ENCODE measurements around the gene TOX2. TPM values are rescaled to one million over a fixed set of nuclear protein-coding genes. Genes with fewer than 3 reads are reported as not detected.

The TOX2 gene
- total RNA-seq, 1 experiment from 2014 or later, result 85.4 TPM

- in situ Hi-C loops (cut with HindIII; ENCODE audit: low pct_unique_long_range_greater_than_20kb, low sequenced_read_pairs) (no loop called here), intact Hi-C loops (cut with micrococcal nuclease; ENCODE audit: unreplicated experiment) (no loop called here)
- DNase-seq (ENCODE audit: low read depth, low spot score), result no peak
- H3K36me3 ChIP-seq (ENCODE audit: control insufficient read depth, insufficient read depth, low read length), result no peaks in the 10 kb centered on the region
- H3K4me3 ChIP-seq (ENCODE audit: low read depth in 2 of 2, low read length in 2 of 2), result no peak overlapping the region
- H3K9me3 ChIP-seq (ENCODE audit: control insufficient read depth, insufficient read depth, low read depth, low read length), result peaks cover 8% of the 10 kb centered on the region; the same call in 1 of the 2 replicates
- CTCF ChIA-PET, result no interaction called here
- H3K27ac ChIP-seq (ENCODE audit: low read length), result no peak overlapping the region; the same call in 1 of the 2 replicates
- no TSS peak for BruUV-seq (replicated peaks)
- peaks cover 6% of the 10 kb centered on the region; the same call in 1 of the 2 replicates for H3K4me1 ChIP-seq (ENCODE audit: control insufficient read depth, insufficient read depth, low read length)
- ATAC-seq, result peak; percentile 47; the same call in 1 of the 2 replicates
- H3K27me3 ChIP-seq (ENCODE audit: control insufficient read depth, insufficient read depth, low read length), result no peaks in the 10 kb centered on the region
- POLR2A ChIA-PET, result no interaction called here
- no peak for TF ChIP-seq SIN3A (IDR thresholded peaks at IDR 0.05; ENCODE audit: borderline replicate concordance, insufficient read depth, low read depth, low read length)
- no peak for TF ChIP-seq TCF7L2 (IDR thresholded peaks at IDR 0.05; ENCODE audit: low read depth, low read length)
- no peak for TF ChIP-seq REST (IDR thresholded peaks at IDR 0.05; ENCODE audit: insufficient read depth in 1 of 2, low read depth in 2 of 2, low read length in 1 of 2)
- no peak for TF ChIP-seq CTCF (IDR thresholded peaks at IDR 0.05)
- no peak for TF ChIP-seq POLR2AphosphoS5 (IDR thresholded peaks at IDR 0.05; ENCODE audit: low read depth, low read length)
These were observed 9.8 kb upstream of the TOX2 start for GRCh38 chr20:43904827-43905177.

GRCh38 chr20:43906505-43907034 lies 8.1 kb upstream of the TOX2 start:
- Histone ChIP-seq H3K4me1 (ENCODE audit: control insufficient read depth, insufficient read depth, low read length) (peaks cover 6% of the 10 kb centered on the region; the same call in 1 of the 2 replicates), H3K27ac (ENCODE audit: low read length) (no peak overlapping the region), H3K36me3 (ENCODE audit: control insufficient read depth, insufficient read depth, low read length) (no peaks in the 10 kb centered on the region), H3K9me3 (ENCODE audit: control insufficient read depth, insufficient read depth, low read depth, low read length) (peaks cover 8% of the 10 kb centered on the region; the same call in 1 of the 2 replicates), H3K4me3 (ENCODE audit: low read depth in 2 of 2, low read length in 2 of 2) (no peak overlapping the region), H3K27me3 (ENCODE audit: control insufficient read depth, insufficient read depth, low read length) (no peaks in the 10 kb centered on the region)
- in situ Hi-C loops (cut with HindIII; ENCODE audit: low pct_unique_long_range_greater_than_20kb, low sequenced_read_pairs), result no loop called here
- no peak for TF ChIP-seq SIN3A (IDR thresholded peaks at IDR 0.05; ENCODE audit: borderline replicate concordance, insufficient read depth, low read depth, low read length)
- POLR2A ChIA-PET, result no interaction called here
- ATAC-seq (no peak), DNase-seq (ENCODE audit: low read depth, low spot score) (no peak)
- CTCF ChIA-PET, result interaction anchor here (0.7 kb wide), 1 partner anchor 449 kb away, joined by 3 read pairs; no protein-coding TSS in a partner anchor
- intact Hi-C loops (cut with micrococcal nuclease; ENCODE audit: unreplicated experiment), result no loop called here
- no TSS peak for BruUV-seq (replicated peaks)

- DNase-seq (ENCODE audit: low read depth, low spot score) (no peak), ATAC-seq (no peak)
- peaks cover 11% of the 10 kb centered on the region; the same call in 1 of the 2 replicates for H3K9me3 ChIP-seq (ENCODE audit: control insufficient read depth, insufficient read depth, low read depth, low read length)
- in situ Hi-C loops (cut with HindIII; ENCODE audit: low pct_unique_long_range_greater_than_20kb, low sequenced_read_pairs) (no loop called here), intact Hi-C loops (cut with micrococcal nuclease; ENCODE audit: unreplicated experiment) (no loop called here)
- TF ChIP-seq SIN3A (IDR thresholded peaks at IDR 0.05; ENCODE audit: borderline replicate concordance, insufficient read depth, low read depth, low read length), result no peak
- TF ChIP-seq POLR2AphosphoS5 (IDR thresholded peaks at IDR 0.05; ENCODE audit: low read depth, low read length), result no peak
- no peak for TF ChIP-seq CTCF (IDR thresholded peaks at IDR 0.05)
- TF ChIP-seq TCF7L2 (IDR thresholded peaks at IDR 0.05; ENCODE audit: low read depth, low read length), result no peak
- no peak for TF ChIP-seq REST (IDR thresholded peaks at IDR 0.05; ENCODE audit: insufficient read depth in 1 of 2, low read depth in 2 of 2, low read length in 1 of 2)
- H3K36me3 ChIP-seq (ENCODE audit: control insufficient read depth, insufficient read depth, low read length), result no peaks in the 10 kb centered on the region
- no TSS peak for BruUV-seq (replicated peaks)
- H3K27ac ChIP-seq (ENCODE audit: low read length), result no peak overlapping the region
- POLR2A ChIA-PET, result no interaction called here
- CTCF ChIA-PET, result no interaction called here
- no peaks in the 10 kb centered on the region for H3K27me3 ChIP-seq (ENCODE audit: control insufficient read depth, insufficient read depth, low read length)
- H3K4me3 ChIP-seq (ENCODE audit: low read depth in 2 of 2, low read length in 2 of 2), result no peak overlapping the region
- peaks cover 12% of the 10 kb centered on the region for H3K4me1 ChIP-seq (ENCODE audit: control insufficient read depth, insufficient read depth, low read length)
These were observed 5.4 kb upstream of the TOX2 start for GRCh38 chr20:43909211-43909610.

Data from Panc1 (cell line).